22Rv1 (cell line): Measurements from ENCODE around the gene NUP160.
"Not testable (repeated sequence)": the region's sequence is repeated elsewhere in the genome, so short reads cannot be mapped to it uniquely, and the experiment has no call there.

ENCODE experiments used
- H3K27ac ChIP-seq: fragments of 450-650 bp; 2 replicates; pipeline ENCODE4 v1.5.1; 2017
- CTCF ChIP-seq: fragments of 450-650 bp; IDR thresholded peaks from 2 replicates; pipeline ENCODE4 v1.5.1; 2017; ENCODE audit warnings: mild to moderate bottlenecking
- ZFX ChIP-seq: fragments of 450-650 bp; IDR thresholded peaks from 2 replicates; pipeline ENCODE4 v1.6.1; 2017; ENCODE audit warnings: antibody characterized with exemption, borderline replicate concordance

The NUP160 gene

GRCh38 chr11:47847537-47847891, 636 bp downstream of the NUP160 start:
- peak overlapping the region; percentile 85 for H3K27ac ChIP-seq
- TF ChIP-seq ZFX = no peak
- no peak for TF ChIP-seq CTCF

- peak overlapping the region; percentile 85; the same call in 1 of the 2 replicates for H3K27ac ChIP-seq
- no peak for TF ChIP-seq CTCF
- TF ChIP-seq ZFX = no peak
Measured at GRCh38 chr11:47846998-47847397, 1.2 kb downstream of the NUP160 start.

- no peak overlapping the region for H3K27ac ChIP-seq
- TF ChIP-seq CTCF = no peak
- TF ChIP-seq ZFX = no peak
Measured at GRCh38 chr11:47843361-47844055, 4.6 kb downstream of the NUP160 start.

GRCh38 chr11:47842749-47843148, 5.4 kb downstream of the NUP160 start:
- no peak overlapping the region for H3K27ac ChIP-seq
- TF ChIP-seq ZFX = no peak
- no peak for TF ChIP-seq CTCF

- TF ChIP-seq CTCF (no peak), ZFX (no peak)
- H3K27ac ChIP-seq = no peak overlapping the region
Measured at GRCh38 chr11:47837929-47838328, 10.2 kb downstream of the NUP160 start.

- no peak overlapping the region for H3K27ac ChIP-seq
- no peak for TF ChIP-seq ZFX
- TF ChIP-seq CTCF = no peak
Measured at GRCh38 chr11:47837292-47837691, 10.9 kb downstream of the NUP160 start.

- H3K27ac ChIP-seq = not testable (repeated sequence)
Measured at GRCh38 chr11:47830013-47830412, 18.1 kb downstream of the NUP160 start.

GRCh38 chr11:47828284-47828683, 19.9 kb downstream of the NUP160 start:
- H3K27ac ChIP-seq = no peak overlapping the region
- TF ChIP-seq ZFX (no peak), CTCF (no peak)

- not testable (repeated sequence) for H3K27ac ChIP-seq
Measured at GRCh38 chr11:47822664-47823063, 25.5 kb downstream of the NUP160 start.
